ENCODE data around the gene P2RY6. TPM values are rescaled to one million over a fixed set of nuclear protein-coding genes. Genes with fewer than 3 reads are reported as not detected.

Gene P2RY6
- total and polyA plus RNA-seq, 2 of the 8 experiments (the other 6 are each of a cell fraction or from before 2014, with no cell fraction given), result 0.15 TPM; not detected in 1

DNA sequence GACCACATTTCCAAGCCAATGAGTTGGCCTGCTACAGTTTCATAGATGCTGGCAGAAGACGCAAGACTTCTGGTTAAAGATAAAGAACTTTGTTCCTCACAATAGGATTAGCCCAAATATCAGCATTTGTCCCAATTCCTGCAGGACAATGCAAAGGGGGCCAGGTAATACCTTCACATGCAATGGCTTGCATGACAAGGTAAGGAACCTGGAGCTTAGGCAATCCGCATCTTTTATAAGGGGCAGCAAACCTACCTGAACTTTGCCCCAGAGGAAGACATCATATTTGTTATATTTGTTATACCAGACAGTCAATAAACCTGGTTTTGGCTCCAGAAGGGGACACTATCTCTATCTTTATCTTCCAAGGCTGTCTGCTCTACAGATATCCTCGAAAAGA is 5.3 kb downstream of the P2RY6 start:
- FAIRE-seq, result no peak
- Histone ChIP-seq H3K79me2 (ENCODE audit: control insufficient read depth in 1 of 2, insufficient read depth in 2 of 2, low read length in 2 of 2) (no peaks in the 10 kb centered on the region), H3K9ac (replicated peaks in 1 of 4; ENCODE audit: extremely low read depth in 1 of 4, low read depth in 3 of 4, low read length in 3 of 4) (no peak overlapping the region), H4K91ac (replicated peaks; ENCODE audit: insufficient read length, low read length) (no peak overlapping the region), H3K4me3 (ENCODE audit: extremely low read depth in 1 of 4, insufficient read depth in 2 of 4, low read depth in 3 of 4, low read length in 4 of 4) (no peak overlapping the region), H2AFZ (ENCODE audit: low read length) (no peak overlapping the region), H3K4me1 (replicated peaks in 1 of 4; ENCODE audit: control insufficient read depth in 3 of 4, insufficient read depth in 4 of 4, low read length in 3 of 4) (peaks cover 0 to under 1% (median 0%) of the 10 kb centered on the region in 4 experiments; a peak in 3 of 7 replicates), H3K23me2 (ENCODE audit: low read depth, low read length) (no peaks in the 10 kb centered on the region), H3K14ac (ENCODE audit: insufficient read length) (no peak overlapping the region), H4K5ac (ENCODE audit: insufficient read length, low read depth, low read length) (no peak overlapping the region), H2AK5ac (ENCODE audit: low read depth, low read length) (no peak overlapping the region), H3K4ac (replicated peaks; ENCODE audit: insufficient read length, low read depth, low read length) (no peak overlapping the region), H3K23ac (ENCODE audit: insufficient read length) (no peak overlapping the region), H3K79me1 (ENCODE audit: low read depth, low read length) (no peaks in the 10 kb centered on the region), H4K8ac (ENCODE audit: extremely low read depth, insufficient read depth, low read length) (no peak overlapping the region), H3K36me3 (ENCODE audit: control insufficient read depth in 2 of 4, insufficient read depth in 4 of 4, low read length in 3 of 4) (no peaks in the 10 kb centered on the region), H2BK20ac (ENCODE audit: low read length) (no peak overlapping the region), H4K20me1 (replicated peaks in 1 of 2; ENCODE audit: control insufficient read depth in 1 of 2, insufficient read depth in 2 of 2, low read length in 2 of 2) (no peaks in the 10 kb centered on the region), H2BK5ac (ENCODE audit: low read depth, low read length) (no peak overlapping the region), H3K4me2 (ENCODE audit: insufficient read depth in 1 of 2, low read depth in 2 of 2, low read length in 2 of 2) (no peak overlapping the region), H2BK120ac (replicated peaks; ENCODE audit: low read depth, low read length) (no peak overlapping the region), H3K27me3 (replicated peaks in 1 of 4; ENCODE audit: control insufficient read depth in 3 of 4, extremely low read depth in 1 of 4, insufficient read depth in 3 of 4, low read length in 3 of 4) (no peaks in the 10 kb centered on the region; a peak in 1 of 7 replicates), H3K27ac (ENCODE audit: low read depth, low read length) (no peak overlapping the region), H2BK15ac (ENCODE audit: low read length) (no peak overlapping the region), H3K18ac (ENCODE audit: extremely low read depth, low read length) (no peak overlapping the region), H2BK12ac (ENCODE audit: low read depth, low read length) (no peak overlapping the region), H3K56ac (replicated peaks; ENCODE audit: insufficient read length, low read depth, low read length) (no peak overlapping the region), H3K9me3 (ENCODE audit: insufficient read depth in 2 of 2, low read depth in 1 of 2, low read length in 1 of 2) (no peaks in the 10 kb centered on the region)
- WGBS, 2 experiments (ENCODE audit: extremely low coverage in 1 of 2, insufficient coverage in 1 of 2, insufficient read length in 1 of 2, insufficient replicate concordance in 2 of 2, low coverage in 1 of 2, low lambda C conversion rate in 2 of 2, missing lambda C conversion rate in 1 of 2), result 84% methylated on average over 3 of the region's 3 CpGs; no CpG with 5 or more reads in 1 of the 2 experiments
- no peak for DNase-seq (ENCODE audit: low read depth in 1 of 2, low spot score in 2 of 2)
- TF ChIP-seq SIX5 (IDR thresholded peaks at IDR 0.05; ENCODE audit: low read depth, low read length) (no peak), JUND (IDR thresholded peaks at IDR 0.05; ENCODE audit: low read length) (no peak), BCL11A (IDR thresholded peaks at IDR 0.05; ENCODE audit: low read depth in 2 of 2, low read length in 2 of 2) (no peak)
- CTCF ChIA-PET (ENCODE audit: partially characterized antibody), result interaction anchor here (0.7 to 1.9 kb wide), 5 partner anchors 11 to 671 kb away, joined by 3 to 5 read pairs (median 3); no protein-coding TSS in a partner anchor
- POLR2A ChIA-PET (ENCODE audit: partially characterized antibody), result interaction anchor here (0.6 kb wide), 1 partner anchor 16 kb away, joined by 3 read pairs; no protein-coding TSS in a partner anchor

All from H1 (cell line).